ENCODE data around the gene HPSE2. TPM values are rescaled to one million over a fixed set of nuclear protein-coding genes. Genes with fewer than 3 reads are reported as not detected.

Gene HPSE2
- polyA plus RNA-seq, 1 of the 3 experiments (the other 2 are of a cell fraction): not detected

- H3K9ac ChIP-seq: no peak overlapping the region
- POLR2A ChIA-PET: no interaction called here
- H4K20me1 ChIP-seq (ENCODE audit: insufficient read depth): no peaks in the 10 kb centered on the region
- no peaks in the 10 kb centered on the region for H3K79me2 ChIP-seq (ENCODE audit: insufficient read depth)
- H3F3A ChIP-seq (replicated peaks; ENCODE audit: insufficient read depth): no peaks in the 10 kb centered on the region
- TF ChIP-seq USF1 (IDR thresholded peaks at IDR 0.05; ENCODE audit: borderline replicate concordance, low read depth): no peak
- no peak for TF ChIP-seq ZBTB33 (IDR thresholded peaks at IDR 0.05; ENCODE audit: borderline replicate concordance, low read depth)
- no peak for TF ChIP-seq NRF1 (IDR thresholded peaks at IDR 0.05; ENCODE audit: low read depth, low read length)
- no peak for TF ChIP-seq RCOR1 (IDR thresholded peaks at IDR 0.05; ENCODE audit: low read length)
- TF ChIP-seq, protein P1, sequence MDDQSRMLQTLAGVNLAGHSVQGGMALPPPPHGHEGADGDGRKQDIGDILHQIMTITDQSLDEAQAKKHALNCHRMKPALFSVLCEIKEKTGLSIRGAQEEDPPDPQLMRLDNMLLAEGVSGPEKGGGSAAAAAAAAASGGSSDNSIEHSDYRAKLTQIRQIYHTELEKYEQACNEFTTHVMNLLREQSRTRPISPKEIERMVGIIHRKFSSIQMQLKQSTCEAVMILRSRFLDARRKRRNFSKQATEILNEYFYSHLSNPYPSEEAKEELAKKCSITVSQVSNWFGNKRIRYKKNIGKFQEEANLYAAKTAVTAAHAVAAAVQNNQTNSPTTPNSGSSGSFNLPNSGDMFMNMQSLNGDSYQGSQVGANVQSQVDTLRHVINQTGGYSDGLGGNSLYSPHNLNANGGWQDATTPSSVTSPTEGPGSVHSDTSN (IDR thresholded peaks at IDR 0.05): no peak
- no peak for TF ChIP-seq SMC3 (IDR thresholded peaks at IDR 0.05; ENCODE audit: low read depth, low read length)
- TF ChIP-seq POLR2AphosphoS5 (IDR thresholded peaks at IDR 0.05; ENCODE audit: low read depth, low read length): no peak
- no peak for TF ChIP-seq FOXJ3 (CRISPR knock-in tag; IDR thresholded peaks at IDR 0.05)
- no peak for TF ChIP-seq JUND (IDR thresholded peaks at IDR 0.05)
- no peak for TF ChIP-seq RXRA (IDR thresholded peaks at IDR 0.05; ENCODE audit: borderline replicate concordance, low read depth)
- H3K4me1 ChIP-seq (ENCODE audit: control insufficient read depth in 1 of 2, insufficient read depth in 2 of 2, low read depth in 1 of 2, low read length in 1 of 2): no peaks in the 10 kb centered on the region
- H3K4me2 ChIP-seq: no peak overlapping the region
- no peak overlapping the region for H2AFZ ChIP-seq (ENCODE audit: low read depth)
- H3K27me3 ChIP-seq (ENCODE audit: insufficient read depth): no peaks in the 10 kb centered on the region
- no peak overlapping the region for H3K27ac ChIP-seq (ENCODE audit: low read depth in 2 of 2, low read length in 1 of 2)
- H3K36me3 ChIP-seq (replicated peaks in 1 of 2; ENCODE audit: control insufficient read depth in 1 of 2, insufficient read depth in 2 of 2, low read length in 1 of 2): no peaks in the 10 kb centered on the region
- H3K9me2 ChIP-seq: no peaks in the 10 kb centered on the region
- CTCF ChIA-PET: interaction anchor here (0.6 kb wide), 1 partner anchor 25 kb away, joined by 3 read pairs; no protein-coding TSS in a partner anchor
- H3K4me3 ChIP-seq (ENCODE audit: low read depth in 2 of 2, low read length in 1 of 2): no peak overlapping the region
- no peaks in the 10 kb centered on the region for H3K9me3 ChIP-seq
- DNase-seq: no peak
Measured at GRCh38 chr10:98655492-98655891, 580.2 kb downstream of the HPSE2 start.

DNA sequence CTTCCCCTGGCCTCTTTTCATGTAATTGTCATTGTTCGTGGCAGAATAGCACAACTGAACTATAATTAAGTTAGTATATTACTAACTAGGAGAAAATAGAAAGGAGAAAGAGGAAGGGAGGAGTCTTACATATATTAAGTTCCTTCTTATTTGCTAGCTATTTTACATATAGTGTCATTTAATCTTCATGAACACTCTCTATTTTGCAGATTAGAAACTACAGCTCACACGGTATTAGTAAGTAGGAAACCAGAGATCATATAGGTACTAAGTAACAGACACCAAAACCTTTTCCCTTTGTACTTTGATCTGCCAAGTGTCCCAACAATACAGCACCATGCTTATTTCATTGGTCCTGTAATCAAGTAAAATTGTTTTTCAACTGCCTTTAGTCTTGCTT lies 586.5 kb downstream of the HPSE2 start:
- Histone ChIP-seq H3K9ac (no peak overlapping the region), H3K36me3 (replicated peaks in 1 of 2; ENCODE audit: control insufficient read depth in 1 of 2, insufficient read depth in 2 of 2, low read length in 1 of 2) (no peaks in the 10 kb centered on the region), H3F3A (replicated peaks; ENCODE audit: insufficient read depth) (no peaks in the 10 kb centered on the region), H3K27ac (ENCODE audit: low read depth in 2 of 2, low read length in 1 of 2) (no peak overlapping the region), H2AFZ (ENCODE audit: low read depth) (no peak overlapping the region), H3K9me3 (no peaks in the 10 kb centered on the region), H3K4me1 (ENCODE audit: control insufficient read depth in 1 of 2, insufficient read depth in 2 of 2, low read depth in 1 of 2, low read length in 1 of 2) (no peaks in the 10 kb centered on the region), H3K4me2 (no peak overlapping the region), H3K79me2 (ENCODE audit: insufficient read depth) (no peaks in the 10 kb centered on the region), H3K4me3 (ENCODE audit: low read depth in 2 of 2, low read length in 1 of 2) (no peak overlapping the region), H3K27me3 (ENCODE audit: insufficient read depth) (no peaks in the 10 kb centered on the region), H3K9me2 (no peaks in the 10 kb centered on the region), H4K20me1 (ENCODE audit: insufficient read depth) (no peaks in the 10 kb centered on the region)
- DNase-seq: no peak
- TF ChIP-seq JUND (IDR thresholded peaks at IDR 0.05) (no peak), RFX5 (IDR thresholded peaks at IDR 0.05; ENCODE audit: low read length) (no peak)
- TF ChIP-seq, protein P1 (IDR thresholded peaks at IDR 0.05): no peak
- WGBS (ENCODE audit: low lambda C conversion rate): 1% methylated on average over 2 of the region's 2 CpGs
- POLR2A ChIA-PET: no interaction called here
- CTCF ChIA-PET: interaction anchor here (1.0 kb wide), 1 partner anchor 12 kb away, joined by 3 read pairs; no protein-coding TSS in a partner anchor

Data from SK-N-SH (cell line).